MCF 10A (cell line): Measurements from ENCODE around the gene COG4. TPM values are rescaled to one million over a fixed set of nuclear protein-coding genes. Genes with fewer than 3 reads are reported as not detected.
A peak's percentile ranks its signal among the peaks of the same experiment; 100 is the strongest.

Experiments
- BruUV-seq: library from RNA; stranded (reverse); fragments of 400-500 nt; replicated peaks from 2 replicates; lab custom pipeline; 2021; lab: Mats Ljungman, UMichigan
- CTCF ChIA-PET: fragments of 300-600 bp; sonication (Branson Sonifier 250); formaldehyde crosslinking; extraction: SDS; loops from one replicate; lab custom pipeline; 2021; ENCODE audit warnings: antibody characterized with exemption, inconsistent platforms; lab: Yijun Ruan, JAX
- POLR2A ChIA-PET: fragments of 300-600, 350-650 bp; sonication (Branson Sonifier 250); formaldehyde crosslinking; extraction: SDS; loops from one replicate; lab custom pipeline; 2020; ENCODE audit warnings: antibody characterized with exemption, inconsistent platforms; lab: Yijun Ruan, JAX
- DNase-seq: peaks from one replicate; pipeline ENCODE4 v3.0.0-alpha.2; 2018; ENCODE audit not compliant: unreplicated experiment
- H3K27ac Mint-ChIP-seq: one replicate; pipeline ENCODE4 v1.8.0; 2022; ENCODE audit warnings: mild to moderate bottlenecking, low read depth, mixed read lengths; ENCODE audit not compliant: unreplicated experiment
- H3K27me3 Mint-ChIP-seq: one replicate; pipeline ENCODE4 v1.8.0; 2022; ENCODE audit warnings: mixed read lengths; ENCODE audit not compliant: insufficient read depth, unreplicated experiment
- H3K36me3 Mint-ChIP-seq: one replicate; pipeline ENCODE4 v1.8.0; 2022; ENCODE audit warnings: mild to moderate bottlenecking, moderate library complexity, mixed read lengths; ENCODE audit not compliant: insufficient read depth, unreplicated experiment
- H3K4me1 Mint-ChIP-seq: one replicate; pipeline ENCODE4 v1.8.0; 2022; ENCODE audit warnings: mixed read lengths; ENCODE audit not compliant: insufficient read depth, unreplicated experiment
- H3K4me3 Mint-ChIP-seq: one replicate; pipeline ENCODE4 v1.8.0; 2022; ENCODE audit warnings: mild to moderate bottlenecking, moderate library complexity, mixed read lengths; ENCODE audit not compliant: unreplicated experiment
- H3K9me3 Mint-ChIP-seq: one replicate; pipeline ENCODE4 v1.8.0; 2022; ENCODE audit warnings: mixed read lengths; ENCODE audit not compliant: unreplicated experiment
- intact Hi-C: fragments of 100-400 bp; cut with micrococcal nuclease; formaldehyde crosslinking; loops from 2 replicates; pipeline ENCODE4 v1.14.1; 2022
- total RNA-seq: library from RNA; stranded (reverse); gene quantifications from 2 replicates; pipeline ENCODE4 v1.2.3, GENCODE V29; 2022
- TF ChIP-seq, protein P1 (sequence below): fragments of 200-600 bp; IDR thresholded peaks from one replicate; pipeline ENCODE4 v1.8.0; 2022; ENCODE audit warnings: antibody characterized with exemption, mild to moderate bottlenecking; ENCODE audit not compliant: unreplicated experiment

Gene COG4
- total RNA-seq, 1 experiment from 2014 or later = 62.2 TPM

DNA sequence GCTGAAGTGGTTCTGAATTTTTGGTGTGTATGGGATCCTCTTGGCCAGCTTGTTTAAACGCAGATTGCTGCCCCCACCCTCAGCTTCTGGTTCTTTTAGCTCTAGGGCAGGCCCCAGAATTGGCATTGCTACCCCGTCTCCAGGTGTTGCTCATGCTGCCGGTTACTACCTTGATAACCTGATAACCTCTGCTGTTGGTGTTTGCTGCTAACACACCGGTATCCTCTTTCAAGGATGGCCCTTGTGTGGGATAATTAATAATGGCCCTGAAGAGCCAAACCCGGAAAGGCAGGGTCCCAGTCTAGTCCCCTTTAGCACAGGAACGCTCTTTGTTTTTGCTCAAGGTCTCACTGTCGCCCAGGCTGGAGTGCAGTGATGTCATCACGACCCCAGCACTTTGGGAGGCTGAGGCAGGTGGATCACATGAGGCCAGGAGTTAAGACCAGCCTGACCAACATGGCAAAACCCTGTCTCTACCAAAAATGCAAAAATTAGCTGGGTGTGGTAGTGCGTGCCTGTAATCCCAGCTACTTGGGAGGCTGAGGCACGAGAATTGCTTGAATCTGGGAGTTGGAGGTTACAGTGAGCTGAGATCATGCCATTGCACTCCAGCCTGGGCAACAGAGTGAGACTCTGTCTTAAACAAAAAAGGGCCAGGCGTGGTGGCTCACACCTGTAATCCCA lies 83.2 kb downstream of the COG4 start:
- intact Hi-C loops = no loop called here
- peak overlapping the region; percentile 76 for H3K4me3 Mint-ChIP-seq
- no peaks in the 10 kb centered on the region for H3K36me3 Mint-ChIP-seq
- ChIA-PET POLR2A (interaction anchor here (0.7 to 3.9 kb wide), 5 partner anchors 14 to 93 kb away, joined by 3 to 25 read pairs (median 5); partner anchors contain the start of genes COG4, DDX19A and FCSK), CTCF (interaction anchor here (0.5 to 0.8 kb wide), 3 partner anchors 16 to 40 kb away, joined by 3 read pairs; no protein-coding TSS in a partner anchor)
- no TSS peak for BruUV-seq
- TF ChIP-seq, protein P1, sequence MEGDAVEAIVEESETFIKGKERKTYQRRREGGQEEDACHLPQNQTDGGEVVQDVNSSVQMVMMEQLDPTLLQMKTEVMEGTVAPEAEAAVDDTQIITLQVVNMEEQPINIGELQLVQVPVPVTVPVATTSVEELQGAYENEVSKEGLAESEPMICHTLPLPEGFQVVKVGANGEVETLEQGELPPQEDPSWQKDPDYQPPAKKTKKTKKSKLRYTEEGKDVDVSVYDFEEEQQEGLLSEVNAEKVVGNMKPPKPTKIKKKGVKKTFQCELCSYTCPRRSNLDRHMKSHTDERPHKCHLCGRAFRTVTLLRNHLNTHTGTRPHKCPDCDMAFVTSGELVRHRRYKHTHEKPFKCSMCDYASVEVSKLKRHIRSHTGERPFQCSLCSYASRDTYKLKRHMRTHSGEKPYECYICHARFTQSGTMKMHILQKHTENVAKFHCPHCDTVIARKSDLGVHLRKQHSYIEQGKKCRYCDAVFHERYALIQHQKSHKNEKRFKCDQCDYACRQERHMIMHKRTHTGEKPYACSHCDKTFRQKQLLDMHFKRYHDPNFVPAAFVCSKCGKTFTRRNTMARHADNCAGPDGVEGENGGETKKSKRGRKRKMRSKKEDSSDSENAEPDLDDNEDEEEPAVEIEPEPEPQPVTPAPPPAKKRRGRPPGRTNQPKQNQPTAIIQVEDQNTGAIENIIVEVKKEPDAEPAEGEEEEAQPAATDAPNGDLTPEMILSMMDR = no peak
- H3K9me3 Mint-ChIP-seq = no peaks in the 10 kb centered on the region
- no peak overlapping the region for H3K27ac Mint-ChIP-seq
- H3K4me1 Mint-ChIP-seq = peaks cover 12% of the 10 kb centered on the region
- DNase-seq = no peak
- H3K27me3 Mint-ChIP-seq = no peaks in the 10 kb centered on the region

DNA sequence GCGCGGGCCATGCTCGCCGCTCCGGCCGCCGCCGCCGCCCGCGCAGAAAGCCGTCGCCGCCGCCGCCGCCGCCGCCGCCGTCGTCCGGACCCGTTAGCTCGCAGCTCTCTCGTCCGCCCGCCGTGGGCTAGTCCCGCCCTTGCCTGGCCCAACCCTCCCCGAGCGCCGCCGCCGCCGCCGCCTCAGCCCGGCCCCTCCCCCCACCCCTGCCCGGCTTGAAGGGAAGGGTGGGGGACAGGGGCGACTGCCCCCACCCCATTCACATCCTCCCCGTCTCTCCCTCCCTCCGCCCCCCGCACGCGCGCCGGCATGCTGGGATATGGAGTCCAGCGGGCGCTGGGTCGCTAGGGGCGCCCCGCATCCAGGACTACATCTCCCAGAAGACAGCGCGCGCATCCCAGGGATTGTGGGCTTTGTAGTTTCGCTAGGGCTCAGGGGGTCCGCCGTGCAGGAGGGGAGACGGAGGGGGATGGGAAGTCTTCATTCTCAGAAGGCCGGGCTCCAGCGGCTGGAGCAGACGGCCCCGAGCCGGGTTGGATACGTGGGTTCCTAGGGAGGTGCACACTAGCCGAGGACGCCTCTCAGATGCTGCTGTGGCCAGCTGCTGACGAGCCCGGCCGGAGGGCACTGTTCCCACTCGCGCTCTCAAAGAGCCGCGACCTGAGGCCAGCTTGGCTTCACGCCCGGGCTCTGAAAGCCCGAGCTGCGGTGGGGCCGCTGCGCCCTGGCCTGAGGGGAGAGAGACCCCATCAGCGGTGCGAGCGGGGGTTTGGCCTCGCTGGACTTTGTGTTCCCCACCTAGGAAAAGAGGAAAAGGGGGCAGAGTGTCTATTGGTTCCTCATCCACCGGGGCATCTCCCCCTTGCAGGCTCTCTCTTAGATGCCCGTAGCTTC lies 84.1 kb downstream of the COG4 start, which contains the start of gene ST3GAL2:
TSS of gene ST3GAL2 (minus strand) at position 132 of the 894 bp plus-strand sequence. CDS start 40,570 bp downstream, outside the sequence.
- ChIA-PET CTCF (interaction anchor here (0.5 to 0.9 kb wide), 6 partner anchors 17 to 69 kb away, joined by 3 read pairs; no protein-coding TSS in a partner anchor), POLR2A (interaction anchor here (0.6 to 3.9 kb wide), 9 partner anchors 11 to 92 kb away, joined by 3 to 25 read pairs (median 5); partner anchors contain the start of genes COG4, DDX19A and FCSK)
- Mint-ChIP-seq H3K27me3 (no peaks in the 10 kb centered on the region), H3K36me3 (no peaks in the 10 kb centered on the region), H3K27ac (peak within 1 kb of the TSS; percentile 43), H3K9me3 (no peaks in the 10 kb centered on the region), H3K4me1 (peaks cover 12% of the 10 kb centered on the region), H3K4me3 (peak within 1 kb of the TSS; percentile 76)
- no TSS peak for BruUV-seq
- TF ChIP-seq, protein P1 = peak; percentile 5
- intact Hi-C loops = loop anchor here (1.0 kb wide), 1 partner anchor 58 kb away; no protein-coding TSS in a partner anchor
- peak; percentile 94 for DNase-seq

DNA sequence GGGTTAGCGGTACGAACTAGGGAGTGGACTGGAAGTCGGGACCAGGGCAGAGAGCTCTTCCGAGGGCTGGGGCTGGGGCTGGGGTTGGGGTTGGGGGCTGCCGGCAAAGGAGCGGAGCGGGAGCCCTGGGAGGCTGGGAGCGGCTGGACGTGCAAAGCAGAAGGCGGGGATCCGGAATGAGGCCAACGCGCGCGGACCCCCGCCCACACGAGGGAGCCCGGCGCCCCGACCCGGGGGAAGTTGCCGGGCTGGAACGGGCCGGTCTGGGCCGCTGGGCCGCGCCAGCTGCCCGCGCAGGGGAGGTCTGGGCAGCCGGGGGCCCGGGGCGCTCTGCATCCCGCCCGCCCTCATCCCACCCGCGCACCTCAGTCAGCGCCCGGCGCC lies 84.8 kb downstream of the COG4 start:
- intact Hi-C loops = no loop called here
- peaks cover 12% of the 10 kb centered on the region for H3K4me1 Mint-ChIP-seq
- peak overlapping the region; percentile 8 for H3K27ac Mint-ChIP-seq
- POLR2A ChIA-PET = interaction anchor here (0.6 to 3.9 kb wide), 6 partner anchors 11 to 91 kb away, joined by 3 to 25 read pairs (median 4); partner anchors contain the start of genes DDX19A and FCSK
- no peak for DNase-seq
- no peaks in the 10 kb centered on the region for H3K9me3 Mint-ChIP-seq
- TF ChIP-seq, protein P1 = no peak
- CTCF ChIA-PET = interaction anchor here (0.6 to 0.9 kb wide), 2 partner anchors 16 to 57 kb away, joined by 3 read pairs; no protein-coding TSS in a partner anchor
- no peaks in the 10 kb centered on the region for H3K36me3 Mint-ChIP-seq
- peak overlapping the region; percentile 76 for H3K4me3 Mint-ChIP-seq
- BruUV-seq = no TSS peak
- H3K27me3 Mint-ChIP-seq = no peaks in the 10 kb centered on the region
